B cell (primary cell): ENCODE data around the gene C5.

Source experiments
- CTCF ChIP-seq: fragments of 200-600 bp; IDR thresholded peaks from one replicate; pipeline ENCODE4 v1.8.0; 2022; ENCODE audit warnings: antibody characterized with exemption, mild to moderate bottlenecking
- EZH2 ChIP-seq: IDR thresholded peaks from 2 replicates; pipeline ENCODE4 v1.6.1; 2012; ENCODE audit warnings: borderline replicate concordance, low read depth, mild to moderate bottlenecking, moderate library complexity, low read length; ENCODE audit not compliant: insufficient read depth, poor library complexity, severe bottlenecking

- TF ChIP-seq CTCF (no peak), EZH2 (no peak)
Measured at GRCh38 chr9:121019273-121019672, 30.8 kb downstream of the C5 start.
